HEK293 (cell line): ENCODE data around the gene DDX47.

ENCODE experiments used
- CTCF ChIA-PET: fragments of 350-600 bp; formaldehyde crosslinking; extraction: SDS; loops from one replicate; lab custom pipeline; 2021; ENCODE audit warnings: antibody characterized with exemption; lab: Yijun Ruan, JAX
- POLR2A ChIA-PET: fragments of 300-600 bp; formaldehyde crosslinking; extraction: SDS; loops from one replicate; lab custom pipeline; 2020; ENCODE audit warnings: antibody characterized with exemption, inconsistent platforms; lab: Yijun Ruan, JAX
- H3K27ac ChIP-seq: fragments of 200-500 bp; sonication (Bioruptor generic); 2 replicates; pipeline ENCODE4 v1.5.1; 2014; ENCODE audit warnings: low read depth, low read length, control low read depth, inconsistent platforms; ENCODE audit errors: extremely low read depth
- H3K36me3 ChIP-seq, 2 experiments: fragments of 200-500 bp in 1 of 2; sonication (Bioruptor generic) in 1 of 2; 1 replicate in 1 of 2; 2 replicates in 1 of 2; pipeline ENCODE4 v1.5.1; 2014 to 2017; ENCODE audit warnings: inconsistent platforms in 2 of 2, low read length in 2 of 2; ENCODE audit not compliant: control insufficient read depth in 2 of 2, insufficient read depth in 1 of 2
- H3K4me1 ChIP-seq: fragments of 200-500 bp; sonication (Bioruptor generic); 2 replicates; pipeline ENCODE4 v1.5.1; 2014; ENCODE audit warnings: mild to moderate bottlenecking, low read length, inconsistent platforms; ENCODE audit not compliant: control insufficient read depth, insufficient read depth
- H3K4me3 ChIP-seq: 2 replicates; pipeline ENCODE4 v1.5.1; 2011; ENCODE audit warnings: low read depth, mild to moderate bottlenecking, control low read depth, low read length, moderate library complexity
- H3K9me3 ChIP-seq: fragments of 200-500 bp; sonication (Bioruptor generic); 2 replicates; pipeline ENCODE4 v1.5.1; 2014; ENCODE audit warnings: low read depth, low read length, inconsistent platforms; ENCODE audit not compliant: control insufficient read depth, insufficient read depth
- GFI1B ChIP-seq: fragments of 450-650 bp; formaldehyde crosslinking; IDR thresholded peaks from 2 replicates; pipeline ENCODE4 v1.5.1; 2016; ENCODE audit warnings: missing biosample characterization, missing genetic modification characterization
- HOXC10 ChIP-seq: sonication (generic); formaldehyde crosslinking; IDR thresholded peaks from 2 replicates; pipeline ENCODE4 v1.8.1; 2023; ENCODE audit warnings: mild to moderate bottlenecking, missing genetic modification reagents
- MYNN ChIP-seq: fragments of 450-650 bp; formaldehyde crosslinking; IDR thresholded peaks from 2 replicates; pipeline ENCODE4 v1.5.1; 2016; ENCODE audit warnings: missing biosample characterization, missing genetic modification characterization, borderline replicate concordance
- OVOL3 ChIP-seq: fragments of 450-650 bp; formaldehyde crosslinking; IDR thresholded peaks from 2 replicates; pipeline ENCODE4 v1.5.1; 2016; ENCODE audit warnings: missing biosample characterization, missing genetic modification characterization
- PRDM1 ChIP-seq: fragments of 450-650 bp; formaldehyde crosslinking; IDR thresholded peaks from 2 replicates; pipeline ENCODE4; 2016; ENCODE audit warnings: missing biosample characterization, missing genetic modification characterization
- SALL2 ChIP-seq: fragments of 450-650 bp; formaldehyde crosslinking; IDR thresholded peaks from 2 replicates; pipeline ENCODE4 v1.5.0; 2017; ENCODE audit warnings: missing biosample characterization, mild to moderate bottlenecking, missing genetic modification characterization, borderline replicate concordance
- SETDB1 ChIP-seq: IDR thresholded peaks from one replicate; pipeline ENCODE4 v1.6.1; 2017; ENCODE audit warnings: mild to moderate bottlenecking, low read length, moderate library complexity, mixed read lengths; ENCODE audit not compliant: insufficient read length
- ZBTB17 ChIP-seq: fragments of 450-650 bp; formaldehyde crosslinking; IDR thresholded peaks from 2 replicates; pipeline ENCODE4 v1.5.1; 2016; ENCODE audit warnings: missing biosample characterization, missing genetic modification characterization
- ZBTB44 ChIP-seq: fragments of 450-650 bp; IDR thresholded peaks from 2 replicates; pipeline ENCODE4 v1.5.1; 2018; ENCODE audit warnings: missing biosample characterization, mild to moderate bottlenecking, missing genetic modification characterization
- ZBTB48 ChIP-seq: fragments of 450-650 bp; formaldehyde crosslinking; IDR thresholded peaks from 2 replicates; pipeline ENCODE4 v1.5.1; 2016; ENCODE audit warnings: missing biosample characterization, missing genetic modification characterization
- ZNF174 ChIP-seq: fragments of 450-650 bp; formaldehyde crosslinking; IDR thresholded peaks from 2 replicates; pipeline ENCODE4 v1.5.0; 2017; ENCODE audit warnings: missing biosample characterization, mild to moderate bottlenecking, missing genetic modification characterization
- ZNF202 ChIP-seq: fragments of 450-650 bp; formaldehyde crosslinking; IDR thresholded peaks from 2 replicates; pipeline ENCODE4 v1.5.1; 2016; ENCODE audit warnings: missing biosample characterization, missing genetic modification characterization, borderline replicate concordance
- ZNF280D ChIP-seq: fragments of 450-650 bp; formaldehyde crosslinking; IDR thresholded peaks from 2 replicates; pipeline ENCODE4 v1.5.1; 2016; ENCODE audit warnings: missing biosample characterization, missing genetic modification characterization
- ZNF302 ChIP-seq: fragments of 450-650 bp; formaldehyde crosslinking; IDR thresholded peaks from 2 replicates; pipeline ENCODE4 v1.5.1; 2016; ENCODE audit warnings: missing biosample characterization, missing genetic modification characterization, low read depth
- ZNF335 ChIP-seq: fragments of 450-650 bp; formaldehyde crosslinking; conservative IDR thresholded peaks from 2 replicates; pipeline ENCODE4 v1.5.1; 2016; ENCODE audit warnings: missing biosample characterization, missing genetic modification characterization
- ZNF341 ChIP-seq: fragments of 450-650 bp; formaldehyde crosslinking; IDR thresholded peaks from 2 replicates; pipeline ENCODE4; 2016; ENCODE audit warnings: low read depth, missing biosample characterization, missing genetic modification characterization
- ZNF404 ChIP-seq: fragments of 450-650 bp; formaldehyde crosslinking; IDR thresholded peaks from 2 replicates; pipeline ENCODE4 v1.5.1; 2017; ENCODE audit warnings: missing biosample characterization, missing genetic modification characterization
- ZNF426 ChIP-seq: fragments of 450-650 bp; formaldehyde crosslinking; IDR thresholded peaks from 2 replicates; pipeline ENCODE4 v1.5.1; 2017; ENCODE audit warnings: missing biosample characterization, missing genetic modification characterization, mild to moderate bottlenecking, inconsistent platforms, moderate library complexity
- ZNF473 ChIP-seq: fragments of 450-650 bp; formaldehyde crosslinking; IDR thresholded peaks from 2 replicates; pipeline ENCODE4 v1.5.1; 2017; ENCODE audit warnings: missing biosample characterization, missing genetic modification characterization
- ZNF549 ChIP-seq: fragments of 450-650 bp; IDR thresholded peaks from 2 replicates; pipeline ENCODE4 v1.5.1; 2018; ENCODE audit warnings: missing biosample characterization, missing genetic modification characterization, mild to moderate bottlenecking, inconsistent platforms, moderate library complexity
- ZNF558 ChIP-seq: fragments of 450-650 bp; formaldehyde crosslinking; IDR thresholded peaks from 2 replicates; pipeline ENCODE4 v1.5.1; 2016; ENCODE audit warnings: missing biosample characterization, missing genetic modification characterization
- ZNF596 ChIP-seq: fragments of 450-650 bp; IDR thresholded peaks from 2 replicates; pipeline ENCODE4 v1.5.0; 2018; ENCODE audit warnings: missing biosample characterization, mild to moderate bottlenecking, missing genetic modification characterization, moderate library complexity
- ZNF629 ChIP-seq: fragments of 450-650 bp; formaldehyde crosslinking; IDR thresholded peaks from 2 replicates; pipeline ENCODE4 v1.5.1; 2017; ENCODE audit warnings: missing biosample characterization, missing genetic modification characterization
- ZNF76 ChIP-seq: fragments of 450-650 bp; formaldehyde crosslinking; IDR thresholded peaks from 2 replicates; pipeline ENCODE4; 2016; ENCODE audit warnings: low read depth, missing biosample characterization, missing genetic modification characterization, borderline replicate concordance
- TF ChIP-seq, protein P1 (sequence below): fragments of 450-650 bp; formaldehyde crosslinking; IDR thresholded peaks from 2 replicates; pipeline ENCODE4 v1.5.1; 2016; ENCODE audit warnings: missing biosample characterization, missing genetic modification characterization
- TF ChIP-seq, protein P2 (sequence below): fragments of 450-650 bp; formaldehyde crosslinking; IDR thresholded peaks from 2 replicates; pipeline ENCODE4 v1.5.1; 2016; ENCODE audit warnings: missing biosample characterization, missing genetic modification characterization
- TF ChIP-seq, protein P3 (sequence below): fragments of 450-650 bp; formaldehyde crosslinking; IDR thresholded peaks from 2 replicates; pipeline ENCODE4; 2016; ENCODE audit warnings: missing biosample characterization, missing genetic modification characterization

Gene DDX47

DNA sequence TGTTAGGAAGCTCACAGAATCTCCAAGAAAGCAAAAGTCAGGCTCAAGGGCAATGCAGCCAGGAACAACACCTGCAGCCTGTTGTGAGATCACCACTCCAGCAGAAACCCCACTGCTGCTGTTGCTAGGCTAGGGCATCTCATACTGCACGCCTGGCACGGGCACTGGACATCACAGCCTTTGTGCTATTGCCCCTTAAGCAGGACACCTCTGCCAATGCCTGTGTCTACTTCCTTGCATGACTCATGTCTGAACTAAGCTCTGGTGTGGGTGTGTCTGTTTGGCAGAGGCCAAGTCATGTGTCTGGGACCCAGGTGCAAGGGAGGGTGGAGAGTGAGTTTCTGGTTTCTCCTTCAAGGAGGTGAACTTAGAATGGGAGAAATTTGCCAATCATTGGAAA is 10.0 kb upstream of the DDX47 start:
- no peak overlapping the region for H3K27ac ChIP-seq
- ChIA-PET CTCF (interaction anchor here (1.0 to 2.0 kb wide), 6 partner anchors 9 to 112 kb away, joined by 3 to 21 read pairs (median 6); no protein-coding TSS in a partner anchor), POLR2A (interaction anchor here (0.6 to 2.0 kb wide), 8 partner anchors 11 to 569 kb away, joined by 3 to 6 read pairs (median 4); partner anchors contain the start of gene GPRC5A)
- peaks cover 8% of the 10 kb centered on the region for H3K4me1 ChIP-seq
- no peaks in the 10 kb centered on the region for H3K36me3 ChIP-seq
- H3K4me3 ChIP-seq = no peak overlapping the region
- H3K9me3 ChIP-seq = no peaks in the 10 kb centered on the region
- TF ChIP-seq ZNF280D (no peak), ZNF202 (tag by site-specific recombination) (no peak), ZBTB17 (tag by site-specific recombination) (0 out of 2 replicates have a peak, but pooled peaks have one; percentile 17), ZNF426 (tag by site-specific recombination) (no peak), ZNF549 (tag by site-specific recombination) (no peak), ZNF335 (tag by site-specific recombination) (peak; percentile 45), SETDB1 (no peak), SALL2 (tag by site-specific recombination) (no peak), ZNF302 (tag by site-specific recombination) (no peak), ZBTB44 (tag by site-specific recombination) (no peak), ZNF76 (no peak), ZNF558 (tag by site-specific recombination) (no peak), ZNF404 (no peak), PRDM1 (tag by site-specific recombination) (peak; percentile 89), MYNN (no peak), ZNF596 (tag by site-specific recombination) (no peak), ZNF341 (no peak), OVOL3 (tag by site-specific recombination) (no peak), ZNF629 (0 out of 2 replicates have a peak, but pooled peaks have one; percentile 28), GFI1B (tag by site-specific recombination) (no peak), ZBTB48 (peak; percentile 87), HOXC10 (CRISPR knock-in tag) (no peak), ZNF174 (tag by site-specific recombination) (no peak), ZNF473 (tag by site-specific recombination) (no peak)
- TF ChIP-seq, protein P1, sequence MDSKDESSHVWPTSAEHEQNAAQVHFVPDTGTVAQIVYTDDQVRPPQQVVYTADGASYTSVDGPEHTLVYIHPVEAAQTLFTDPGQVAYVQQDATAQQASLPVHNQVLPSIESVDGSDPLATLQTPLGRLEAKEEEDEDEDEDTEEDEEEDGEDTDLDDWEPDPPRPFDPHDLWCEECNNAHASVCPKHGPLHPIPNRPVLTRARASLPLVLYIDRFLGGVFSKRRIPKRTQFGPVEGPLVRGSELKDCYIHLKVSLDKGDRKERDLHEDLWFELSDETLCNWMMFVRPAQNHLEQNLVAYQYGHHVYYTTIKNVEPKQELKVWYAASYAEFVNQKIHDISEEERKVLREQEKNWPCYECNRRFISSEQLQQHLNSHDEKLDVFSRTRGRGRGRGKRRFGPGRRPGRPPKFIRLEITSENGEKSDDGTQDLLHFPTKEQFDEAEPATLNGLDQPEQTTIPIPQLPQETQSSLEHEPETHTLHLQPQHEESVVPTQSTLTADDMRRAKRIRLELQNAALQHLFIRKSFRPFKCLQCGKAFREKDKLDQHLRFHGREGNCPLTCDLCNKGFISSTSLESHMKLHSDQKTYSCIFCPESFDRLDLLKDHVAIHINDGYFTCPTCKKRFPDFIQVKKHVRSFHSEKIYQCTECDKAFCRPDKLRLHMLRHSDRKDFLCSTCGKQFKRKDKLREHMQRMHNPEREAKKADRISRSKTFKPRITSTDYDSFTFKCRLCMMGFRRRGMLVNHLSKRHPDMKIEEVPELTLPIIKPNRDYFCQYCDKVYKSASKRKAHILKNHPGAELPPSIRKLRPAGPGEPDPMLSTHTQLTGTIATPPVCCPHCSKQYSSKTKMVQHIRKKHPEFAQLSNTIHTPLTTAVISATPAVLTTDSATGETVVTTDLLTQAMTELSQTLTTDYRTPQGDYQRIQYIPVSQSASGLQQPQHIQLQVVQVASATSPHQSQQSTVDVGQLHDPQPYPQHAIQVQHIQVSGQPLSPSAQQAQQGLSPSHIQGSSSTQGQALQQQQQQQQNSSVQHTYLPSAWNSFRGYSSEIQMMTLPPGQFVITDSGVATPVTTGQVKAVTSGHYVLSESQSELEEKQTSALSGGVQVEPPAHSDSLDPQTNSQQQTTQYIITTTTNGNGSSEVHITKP (tag by site-specific recombination) = peak; percentile 49; the same call in 1 of the 2 replicates
- TF ChIP-seq, protein P2, sequence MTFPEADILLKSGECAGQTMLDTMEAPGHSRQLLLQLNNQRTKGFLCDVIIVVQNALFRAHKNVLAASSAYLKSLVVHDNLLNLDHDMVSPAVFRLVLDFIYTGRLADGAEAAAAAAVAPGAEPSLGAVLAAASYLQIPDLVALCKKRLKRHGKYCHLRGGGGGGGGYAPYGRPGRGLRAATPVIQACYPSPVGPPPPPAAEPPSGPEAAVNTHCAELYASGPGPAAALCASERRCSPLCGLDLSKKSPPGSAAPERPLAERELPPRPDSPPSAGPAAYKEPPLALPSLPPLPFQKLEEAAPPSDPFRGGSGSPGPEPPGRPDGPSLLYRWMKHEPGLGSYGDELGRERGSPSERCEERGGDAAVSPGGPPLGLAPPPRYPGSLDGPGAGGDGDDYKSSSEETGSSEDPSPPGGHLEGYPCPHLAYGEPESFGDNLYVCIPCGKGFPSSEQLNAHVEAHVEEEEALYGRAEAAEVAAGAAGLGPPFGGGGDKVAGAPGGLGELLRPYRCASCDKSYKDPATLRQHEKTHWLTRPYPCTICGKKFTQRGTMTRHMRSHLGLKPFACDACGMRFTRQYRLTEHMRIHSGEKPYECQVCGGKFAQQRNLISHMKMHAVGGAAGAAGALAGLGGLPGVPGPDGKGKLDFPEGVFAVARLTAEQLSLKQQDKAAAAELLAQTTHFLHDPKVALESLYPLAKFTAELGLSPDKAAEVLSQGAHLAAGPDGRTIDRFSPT (tag by site-specific recombination) = peak; percentile 48
- TF ChIP-seq, protein P3, sequence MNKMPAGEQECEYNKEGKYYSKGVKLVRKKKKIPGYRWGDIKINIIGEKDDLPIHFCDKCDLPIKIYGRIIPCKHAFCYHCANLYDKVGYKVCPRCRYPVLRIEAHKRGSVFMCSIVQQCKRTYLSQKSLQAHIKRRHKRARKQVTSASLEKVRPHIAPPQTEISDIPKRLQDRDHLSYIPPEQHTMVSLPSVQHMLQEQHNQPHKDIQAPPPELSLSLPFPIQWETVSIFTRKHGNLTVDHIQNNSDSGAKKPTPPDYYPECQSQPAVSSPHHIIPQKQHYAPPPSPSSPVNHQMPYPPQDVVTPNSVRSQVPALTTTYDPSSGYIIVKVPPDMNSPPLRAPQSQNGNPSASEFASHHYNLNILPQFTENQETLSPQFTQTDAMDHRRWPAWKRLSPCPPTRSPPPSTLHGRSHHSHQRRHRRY (tag by site-specific recombination) = no peak
